Mammary epithelial cell (primary cell): Measurements from ENCODE around the gene SSRP1.
A peak's percentile ranks its signal among the peaks of the same experiment; 100 is the strongest.

ENCODE experiments used
- CTCF ChIP-seq, 2 donors: IDR thresholded peaks in 1 of 2; conservative IDR thresholded peaks in 1 of 2; 2 replicates each; pipeline ENCODE4 v1.5.1; 2011 to 2012; ENCODE audit warnings: inconsistent platforms in 2 of 2, low read length in 2 of 2, mild to moderate bottlenecking in 2 of 2, control low read depth in 1 of 2, low read depth in 1 of 2; ENCODE audit not compliant: insufficient read depth in 1 of 2; ENCODE audit errors: extremely low read depth in 1 of 2
- EZH2 ChIP-seq: IDR thresholded peaks from 2 replicates; pipeline ENCODE4 v1.6.1; 2012; ENCODE audit warnings: low read length, inconsistent platforms, borderline replicate concordance

- peak; percentile 57 to 69 for TF ChIP-seq CTCF (conservative IDR thresholded peaks at IDR 0.05 in 1 of 2, IDR thresholded peaks at IDR 0.05 in 1 of 2; ENCODE audit: extremely low read depth in 1 of 2, insufficient read depth in 1 of 2, low read depth in 1 of 2, low read length in 2 of 2)
- no peak for TF ChIP-seq EZH2
Measured at GRCh38 chr11:57345555-57346211, 10.0 kb upstream of the SSRP1 start.
